Endothelial cell of umbilical vein (primary cell): ENCODE results near the gene ZBTB7C. TPM values are rescaled to one million over a fixed set of nuclear protein-coding genes. Genes with fewer than 3 reads are reported as not detected.

Experiments
- BruUV-seq: library from RNA; stranded (reverse); fragments of 400-500 nt; replicated peaks from 2 replicates; lab custom pipeline; 2021; lab: Mats Ljungman, UMichigan
- CTCF ChIA-PET: fragments of 300-600, 350-600 bp; sonication (Branson Sonifier 250); formaldehyde crosslinking; loops from one replicate; lab custom pipeline; 2021; ENCODE audit warnings: antibody characterized with exemption, inconsistent platforms; lab: Charles Lee
- POLR2A ChIA-PET: fragments of 300-600, 350-600 bp; sonication (Branson Sonifier 250); formaldehyde crosslinking; loops from one replicate; lab custom pipeline; 2021; ENCODE audit warnings: antibody characterized with exemption, inconsistent platforms; lab: Charles Lee
- DNase-seq: peaks from one replicate; pipeline ENCODE4 v3.0.0-alpha.2; 2011; ENCODE audit warnings: low read depth, low spot score
- FAIRE-seq: peaks from 2 replicates; lab custom pipeline; 2011; peaks lifted over from hg19 to GRCh38; lab: Jason Lieb, UNC
- H2AFZ ChIP-seq: 2 replicates; pipeline ENCODE4 v1.6.0; 2012; ENCODE audit warnings: low read depth, low read length, control low read depth, inconsistent platforms
- H3K27ac ChIP-seq: 2 replicates; pipeline ENCODE4 v1.5.1; 2011; ENCODE audit warnings: low read depth, mild to moderate bottlenecking, control low read depth, low read length, moderate library complexity; ENCODE audit not compliant: insufficient read depth
- H3K27me3 ChIP-seq, 2 experiments: 2 replicates each; pipeline versions ENCODE4 v1.6.0 to v1.6.1; 2011; ENCODE audit warnings: low read length in 2 of 2, mixed read lengths in 1 of 2; ENCODE audit not compliant: control insufficient read depth in 2 of 2, insufficient read depth in 2 of 2
- H3K36me3 ChIP-seq, 2 experiments: 2 replicates in 1 of 2; 3 replicates in 1 of 2; pipeline ENCODE4 v1.5.1; 2011; ENCODE audit warnings: low read length in 2 of 2, mild to moderate bottlenecking in 1 of 2, moderate library complexity in 1 of 2; ENCODE audit not compliant: control insufficient read depth in 2 of 2, insufficient read depth in 2 of 2; ENCODE audit errors: extremely low read depth in 1 of 2
- H3K4me1 ChIP-seq: 3 replicates; pipeline ENCODE4 v1.5.1; 2011; ENCODE audit warnings: mild to moderate bottlenecking, low read length; ENCODE audit not compliant: control insufficient read depth, insufficient read depth; ENCODE audit errors: extremely low read depth
- H3K4me2 ChIP-seq: 2 replicates; pipeline ENCODE4 v1.6.1; 2011; ENCODE audit warnings: low read length, control low read depth, mixed read lengths; ENCODE audit not compliant: insufficient read depth
- H3K4me3 ChIP-seq, 3 experiments: fragments of 200-600 bp in 1 of 3; sonication (generic), shearing (Covaris generic) in 1 of 3; replicated peaks in 1 of 3; 2 replicates each; pipeline ENCODE4 v1.5.1; 2011 to 2016; ENCODE audit warnings: control low read depth in 3 of 3, low read length in 3 of 3, mild to moderate bottlenecking in 2 of 3, inconsistent platforms in 1 of 3, low read depth in 1 of 3, moderate library complexity in 1 of 3; ENCODE audit not compliant: insufficient read depth in 1 of 3
- H3K79me2 ChIP-seq: 2 replicates; pipeline ENCODE4 v1.6.0; 2012; ENCODE audit warnings: low read length, inconsistent platforms; ENCODE audit not compliant: control insufficient read depth, insufficient read depth
- H3K9ac ChIP-seq: replicated peaks from 2 replicates; pipeline ENCODE3; 2011; ENCODE audit warnings: low read length, control low read depth; ENCODE audit not compliant: insufficient read depth; ENCODE audit errors: extremely low read depth
- H3K9me1 ChIP-seq: replicated peaks from 3 replicates; pipeline ENCODE4 v1.6.0; 2011; ENCODE audit warnings: mild to moderate bottlenecking, low read length; ENCODE audit not compliant: control insufficient read depth, insufficient read depth; ENCODE audit errors: extremely low read depth
- H3K9me3 ChIP-seq: replicated peaks from 2 replicates; pipeline ENCODE4 v1.5.1; 2012; ENCODE audit warnings: low read length, inconsistent platforms; ENCODE audit not compliant: control insufficient read depth, insufficient read depth
- H4K20me1 ChIP-seq: replicated peaks from 2 replicates; pipeline ENCODE3; 2011; ENCODE audit warnings: mild to moderate bottlenecking, low read length; ENCODE audit not compliant: control insufficient read depth, insufficient read depth; ENCODE audit errors: extremely low read depth
- CTCF ChIP-seq, 2 donors: IDR thresholded peaks; 1 replicate in 1 of 2; 2 replicates in 1 of 2; pipeline ENCODE4 v1.5.1; 2011; ENCODE audit warnings: low read length in 2 of 2, mild to moderate bottlenecking in 2 of 2, moderate library complexity in 2 of 2, control low read depth in 1 of 2, inconsistent platforms in 1 of 2, low read depth in 1 of 2; ENCODE audit not compliant: insufficient read depth in 1 of 2; ENCODE audit errors: extremely low read depth in 1 of 2
- EZH2 ChIP-seq: IDR thresholded peaks from 2 replicates; pipeline ENCODE4 v1.6.1; 2012; ENCODE audit warnings: borderline replicate concordance, low read depth, mild to moderate bottlenecking, moderate library complexity, low read length, inconsistent platforms; ENCODE audit not compliant: severe bottlenecking
- FOS ChIP-seq: IDR thresholded peaks from 2 replicates; pipeline ENCODE4 v1.6.1; 2011; ENCODE audit warnings: mild to moderate bottlenecking, low read length, moderate library complexity, borderline replicate concordance; ENCODE audit not compliant: insufficient read depth
- GATA2 ChIP-seq: IDR thresholded peaks from 2 replicates; pipeline ENCODE4 v1.7.0; 2011; ENCODE audit warnings: low read depth, mild to moderate bottlenecking, moderate library complexity, mixed read lengths, low read length; ENCODE audit not compliant: insufficient read length, insufficient read depth
- JUN ChIP-seq: IDR thresholded peaks from 2 replicates; pipeline ENCODE4 v1.6.1; 2011; ENCODE audit warnings: borderline replicate concordance, low read depth; ENCODE audit not compliant: insufficient read length, insufficient read depth
- MAX ChIP-seq: IDR thresholded peaks from 2 replicates; pipeline ENCODE4 v1.6.1; 2011; ENCODE audit not compliant: insufficient read depth, insufficient read length
- MYC ChIP-seq: IDR thresholded peaks from one replicate; pipeline ENCODE4 v1.6.1; 2011; ENCODE audit warnings: mild to moderate bottlenecking, low read depth, low read length
- POLR2A ChIP-seq: IDR thresholded peaks from 2 replicates; pipeline ENCODE4 v1.6.1; 2012; ENCODE audit warnings: low read depth, mild to moderate bottlenecking, control low read depth, low read length
- POLR2AphosphoS5 ChIP-seq: IDR thresholded peaks from 2 replicates; pipeline ENCODE4 v1.6.1; 2012; ENCODE audit warnings: low read depth, mild to moderate bottlenecking, control low read depth, low read length, moderate library complexity; ENCODE audit not compliant: insufficient read depth
- dilution Hi-C: fragments of 300-500 bp; cut with MboI; formaldehyde crosslinking; loops from one replicate; pipeline ENCODE4 v1.15.0; 2019; ENCODE audit warnings: low sequenced_read_pairs; ENCODE audit not compliant: extremely low pct_ligation_motif_present
- intact Hi-C: fragments of 100-400 bp; cut with micrococcal nuclease; formaldehyde crosslinking; loops from one replicate; pipeline ENCODE4 v1.10.0; 2022
- polyA plus RNA-seq, 4 experiments: library from polyadenylated mRNA; depleted of rRNA in 3 of 4; stranded (reverse) in 3 of 4; unstranded in 1 of 4; fragments of >200 nt; gene quantifications; 2 replicates each; pipeline versions ENCODE4 v1.2.1 to v1.2.3, GENCODE V29; 2011 to 2012; ENCODE audit warnings: missing spikeins in 1 of 4
- total RNA-seq: library from RNA; stranded (reverse); gene quantifications from 2 replicates; pipeline ENCODE4 v1.2.3, GENCODE V29; 2021

Gene ZBTB7C
- total and polyA plus RNA-seq, 2 donors (not counting 3 experiments of a cell fraction or from before 2014, with no cell fraction given), result not detected

- intact Hi-C loops (no loop called here), dilution Hi-C loops (no loop called here)
- TF ChIP-seq MAX (no peak), JUN (no peak), EZH2 (no peak), POLR2AphosphoS5 (no peak), GATA2 (no peak)
- H2AFZ ChIP-seq, result no peak overlapping the region
- H3K4me3 ChIP-seq, result no peak overlapping the region
- no peaks in the 10 kb centered on the region for H3K9me1 ChIP-seq
- no peaks in the 10 kb centered on the region for H4K20me1 ChIP-seq
- no peaks in the 10 kb centered on the region for H3K9me3 ChIP-seq
- no peak overlapping the region for H3K27ac ChIP-seq
- no peak overlapping the region for H3K9ac ChIP-seq
- ChIA-PET POLR2A (no interaction called here), CTCF (no interaction called here)
- DNase-seq (no peak), FAIRE-seq (no peak)
- H3K27me3 ChIP-seq, result peaks cover 2 to 3% of the 10 kb centered on the region in 2 experiments
- H3K36me3 ChIP-seq, result no peaks in the 10 kb centered on the region
- no TSS peak for BruUV-seq
- H3K79me2 ChIP-seq, result no peaks in the 10 kb centered on the region
- H3K4me1 ChIP-seq, result no peaks in the 10 kb centered on the region
- H3K4me2 ChIP-seq, result no peak overlapping the region
Observed at GRCh38 chr18:47990981-47991380, 418.2 kb downstream of the ZBTB7C start.

- dilution Hi-C loops, result no loop called here
- Histone ChIP-seq H3K4me1 (no peaks in the 10 kb centered on the region), H3K4me2 (no peak overlapping the region), H3K79me2 (no peaks in the 10 kb centered on the region), H4K20me1 (no peaks in the 10 kb centered on the region), H3K9ac (no peak overlapping the region), H3K9me3 (no peaks in the 10 kb centered on the region), H3K36me3 (no peaks in the 10 kb centered on the region), H3K27me3 (peaks cover 0 to 3% of the 10 kb centered on the region in 2 experiments), H3K27ac (no peak overlapping the region), H2AFZ (no peak overlapping the region), H3K4me3 (no peak overlapping the region), H3K9me1 (no peaks in the 10 kb centered on the region)
- FAIRE-seq, result no peak
- TF ChIP-seq CTCF (IDR thresholded peaks at IDR 0.05; ENCODE audit: extremely low read depth in 1 of 2, insufficient read depth in 1 of 2, low read depth in 1 of 2, low read length in 2 of 2), result no peak
- no peak for TF ChIP-seq JUN
- TF ChIP-seq FOS, result no peak
- no peak for TF ChIP-seq EZH2
- TF ChIP-seq GATA2, result no peak
- TF ChIP-seq POLR2A, result no peak
- no peak for TF ChIP-seq MYC
- TF ChIP-seq MAX, result no peak
- TF ChIP-seq POLR2AphosphoS5, result no peak
- POLR2A ChIA-PET, result no interaction called here
- intact Hi-C loops, result no loop called here
- no TSS peak for BruUV-seq
- peak; percentile 29 for DNase-seq
- CTCF ChIA-PET, result interaction anchor here (1.1 to 2.1 kb wide), 5 partner anchors 10 to 233 kb away, joined by 4 to 9 read pairs (median 6); no protein-coding TSS in a partner anchor
Observed at GRCh38 chr18:47987388-47987699, 421.8 kb downstream of the ZBTB7C start.
